A549 (cell line): ENCODE data around the gene UHRF1. TPM values are rescaled to one million over a fixed set of nuclear protein-coding genes. Genes with fewer than 3 reads are reported as not detected.

Experiments used
- ATAC-seq, 2 experiments: fragments of 200-7000 bp in 1 of 2; fragments of >200 bp in 1 of 2; cut with Nextera tagmentation in 1 of 2; cut with Tn5 transposase in 1 of 2; 3 replicates each; pipeline versions ENCODE4 v1.8.0 to v1.9.1; 2018 to 2020; ENCODE audit warnings: mild to moderate bottlenecking in 1 of 2, moderate library complexity in 1 of 2
- CTCF ChIA-PET: fragments of 300-600 bp; sonication (Branson Sonifier 250); formaldehyde crosslinking; extraction: SDS; loops from one replicate; lab custom pipeline; 2021; ENCODE audit warnings: antibody characterized with exemption, inconsistent platforms; lab: Yijun Ruan, JAX
- POLR2A ChIA-PET: fragments of 350-600 bp; formaldehyde crosslinking; extraction: SDS; loops from one replicate; lab custom pipeline; 2021; ENCODE audit warnings: antibody characterized with exemption, inconsistent platforms; lab: Yijun Ruan, JAX
- DNase-seq, 2 experiments: peaks; one replicate each; pipeline versions ENCODE4 v3.0.0 to v3.0.0-alpha.2; 2011 to 2016; ENCODE audit warnings: low read depth in 1 of 2, low spot score in 1 of 2
- FAIRE-seq: peaks from 2 replicates; lab custom pipeline; 2011; peaks lifted over from hg19 to GRCh38; lab: Jason Lieb, UNC
- H3K27ac ChIP-seq, 2 experiments: fragments of >200 bp; sonication (Bioruptor Twin); formaldehyde crosslinking; 3 replicates each; pipeline ENCODE4 v1.5.1; 2016 to 2017
- H3K4me1 ChIP-seq: fragments of >200 bp; sonication (Bioruptor Twin); formaldehyde crosslinking; 3 replicates; pipeline ENCODE4 v1.6.1; 2016
- H3K4me2 ChIP-seq: fragments of >200 bp; sonication (Bioruptor Twin); formaldehyde crosslinking; 3 replicates; pipeline ENCODE4 v1.6.1; 2016
- H3K4me3 ChIP-seq: fragments of >200 bp; sonication (Bioruptor Twin); formaldehyde crosslinking; 3 replicates; pipeline ENCODE4 v1.5.1; 2016
- H3K9me3 ChIP-seq: fragments of >200 bp; sonication (Bioruptor Twin); formaldehyde crosslinking; 3 replicates; pipeline ENCODE4 v1.6.1; 2016
- EHMT2 ChIP-seq: fragments of 200-600 bp; sonication (generic); IDR thresholded peaks from 2 replicates; pipeline ENCODE4 v1.6.1; 2016; ENCODE audit warnings: antibody characterized with exemption, low read depth, mild to moderate bottlenecking, moderate library complexity
- EP300 ChIP-seq, 2 experiments: fragments of >200 bp; sonication (Bioruptor Twin); formaldehyde crosslinking; IDR thresholded peaks; 2 replicates in 1 of 2; 3 replicates in 1 of 2; pipeline ENCODE4 v1.6.1; 2016 to 2017
- ESRRA ChIP-seq: fragments of 150-350 bp; IDR thresholded peaks from 2 replicates; pipeline ENCODE4 v1.6.1; 2014; ENCODE audit warnings: mild to moderate bottlenecking, low read length, borderline replicate concordance
- FOSB ChIP-seq: fragments of 250-450 bp; sonication (Bioruptor Pico); IDR thresholded peaks from 2 replicates; pipeline ENCODE4 v1.5.0; 2020; ENCODE audit warnings: mild to moderate bottlenecking, moderate library complexity
- FOSL2 ChIP-seq, 2 experiments: fragments of 450-650 bp in 1 of 2; fragments of >200 bp in 1 of 2; sonication (Bioruptor Twin) in 1 of 2; formaldehyde crosslinking; IDR thresholded peaks; 2 replicates each; pipeline versions ENCODE4 v1.5.0 to v1.6.1; 2016 to 2020; ENCODE audit warnings: mild to moderate bottlenecking in 1 of 2, moderate library complexity in 1 of 2
- FOXS1 ChIP-seq: fragments of 250-450 bp; sonication (Bioruptor Pico); IDR thresholded peaks from 2 replicates; pipeline ENCODE4 v1.5.0; 2020; ENCODE audit warnings: mild to moderate bottlenecking, moderate library complexity
- GATA3 ChIP-seq: IDR thresholded peaks from 2 replicates; pipeline ENCODE4 v1.6.1; 2012; ENCODE audit warnings: borderline replicate concordance
- KDM1A ChIP-seq: fragments of 200-600 bp; sonication (generic); IDR thresholded peaks from 2 replicates; pipeline ENCODE4 v1.6.1; 2016; ENCODE audit warnings: low read depth, mild to moderate bottlenecking
- MAZ ChIP-seq: fragments of 150-350 bp; IDR thresholded peaks from 2 replicates; pipeline ENCODE4 v1.6.1; 2014; ENCODE audit warnings: antibody characterized with exemption, low read depth, low read length, borderline replicate concordance
- NR3C1 ChIP-seq: fragments of >200 bp; sonication (Bioruptor Twin); formaldehyde crosslinking; IDR thresholded peaks from 3 replicates; pipeline ENCODE4 v1.6.1; 2017
- POLR2A ChIP-seq: IDR thresholded peaks from 2 replicates; pipeline ENCODE4 v1.6.1; 2012; ENCODE audit warnings: mild to moderate bottlenecking, low read length
- RFX5 ChIP-seq: fragments of 450-650 bp; IDR thresholded peaks from 2 replicates; pipeline ENCODE4 v1.7.1; 2014; ENCODE audit warnings: antibody characterized with exemption, mild to moderate bottlenecking, moderate library complexity
- RNF2 ChIP-seq: fragments of 200-600 bp; sonication (generic); IDR thresholded peaks from 2 replicates; pipeline ENCODE4 v1.6.1; 2016; ENCODE audit warnings: low read depth, mild to moderate bottlenecking, antibody characterized with exemption, moderate library complexity, borderline replicate concordance
- TFCP2L1 ChIP-seq: fragments of 250-450 bp; sonication (Bioruptor Pico); IDR thresholded peaks from 2 replicates; pipeline ENCODE4 v1.5.0; 2021; ENCODE audit warnings: mild to moderate bottlenecking
- TP53 ChIP-seq: fragments of 250-450 bp; sonication (Bioruptor Pico); IDR thresholded peaks from 2 replicates; pipeline ENCODE4 v1.5.0; 2021; ENCODE audit warnings: mild to moderate bottlenecking, moderate library complexity
- ZC3H11A ChIP-seq: fragments of 450-650 bp; IDR thresholded peaks from 2 replicates; pipeline ENCODE4 v1.6.1; 2014; ENCODE audit warnings: antibody characterized with exemption, mild to moderate bottlenecking
- ZNF302 ChIP-seq: fragments of 250-450 bp; sonication (Bioruptor Pico); IDR thresholded peaks from 2 replicates; pipeline ENCODE4 v1.9.0; 2021; ENCODE audit warnings: inconsistent platforms, mild to moderate bottlenecking, moderate library complexity
- WGBS: methylation state at CpG from one replicate; pipeline ENCODE4 v1.1.6; 2017; ENCODE audit errors: missing lambda C conversion rate; 5-methylcytosine and 5-hydroxymethylcytosine counted together
- polyA plus RNA-seq, 4 experiments: library from polyadenylated mRNA; depleted of rRNA in 3 of 4; stranded (reverse); fragments of >200 nt; fragmentation: RNase III in 1 of 4; extraction: RNeasy Plus Mini Kit Qiagen cat#74134 plus additional on column Dnase treatment in 1 of 4; gene quantifications; 2 replicates in 3 of 4; 3 replicates in 1 of 4; pipeline ENCODE4 v1.2.3, GENCODE V29; 2011 to 2017
- TF ChIP-seq, protein P1 (sequence below): IDR thresholded peaks from 2 replicates; pipeline ENCODE4 v1.6.1; 2012; ENCODE audit warnings: low read depth, borderline replicate concordance
- TF ChIP-seq, protein P2 (sequence below): fragments of 250-450 bp; sonication (Bioruptor Pico); IDR thresholded peaks from 2 replicates; pipeline ENCODE4 v1.5.0; 2020; ENCODE audit warnings: low read depth, mild to moderate bottlenecking, moderate library complexity
- TF ChIP-seq, protein P3 (sequence below): IDR thresholded peaks from 2 replicates; pipeline ENCODE4 v1.6.1; 2012
- TF ChIP-seq, protein P4 (sequence below): fragments of >200 bp; sonication (Bioruptor Twin); formaldehyde crosslinking; IDR thresholded peaks from 2 replicates; pipeline ENCODE4 v1.6.1; 2016
- TF ChIP-seq, protein P5 (sequence below): fragments of 150-350 bp; IDR thresholded peaks from 2 replicates; pipeline ENCODE4 v1.6.1; 2014; ENCODE audit warnings: low read depth, mild to moderate bottlenecking, low read length

Gene UHRF1
- polyA plus RNA-seq, 2 of the 4 experiments (the other 2 are of a cell fraction): 7.2 to 52.3 TPM

DNA sequence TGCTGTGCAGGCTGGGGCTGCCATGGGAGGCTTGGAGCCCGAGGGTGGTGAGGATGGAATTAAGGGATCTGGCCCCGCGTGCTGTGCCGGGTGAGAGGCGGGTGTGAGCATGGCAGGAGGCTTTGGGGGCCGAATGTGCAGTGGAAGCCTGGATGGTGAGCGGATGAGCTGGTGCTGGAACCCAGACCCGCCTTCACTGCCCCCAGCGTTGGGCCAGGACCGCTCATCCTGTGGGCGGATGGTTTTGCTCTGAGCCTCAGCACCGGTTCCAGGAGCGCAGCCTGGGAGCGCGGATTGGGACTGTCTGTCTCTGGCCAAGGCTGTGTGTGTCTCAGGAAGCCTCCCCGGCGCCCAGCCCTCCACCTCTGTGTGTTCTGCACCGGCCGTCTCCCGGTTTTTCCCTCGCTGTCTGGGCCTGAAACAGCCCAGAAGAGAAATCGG lies 76.3 kb downstream of the UHRF1 start:
- no peak for ATAC-seq
- DNase-seq: no peak
- Histone ChIP-seq H3K9me3 (no peaks in the 10 kb centered on the region), H3K4me3 (no peak overlapping the region), H3K27ac (no peak overlapping the region), H3K4me1 (peaks cover 5% of the 10 kb centered on the region; the same call in 1 of the 3 replicates), H3K4me2 (no peak overlapping the region)
- CTCF ChIA-PET: interaction anchor here (0.9 to 1.9 kb wide), 3 partner anchors 13 to 181 kb away, joined by 3 to 10 read pairs (median 4); no protein-coding TSS in a partner anchor
- FAIRE-seq: no peak
- POLR2A ChIA-PET: no interaction called here
- 86% methylated on average over 10 of the region's 22 CpGs for WGBS
- TF ChIP-seq KDM1A (no peak), EHMT2 (no peak), RFX5 (no peak), GATA3 (no peak), ESRRA (no peak), FOSB (CRISPR knock-in tag) (no peak), MAZ (no peak), RNF2 (no peak), FOXS1 (CRISPR knock-in tag) (no peak), ZC3H11A (no peak), POLR2A (no peak), NR3C1 (no peak), TFCP2L1 (CRISPR knock-in tag) (no peak)
- TF ChIP-seq, protein P1, sequence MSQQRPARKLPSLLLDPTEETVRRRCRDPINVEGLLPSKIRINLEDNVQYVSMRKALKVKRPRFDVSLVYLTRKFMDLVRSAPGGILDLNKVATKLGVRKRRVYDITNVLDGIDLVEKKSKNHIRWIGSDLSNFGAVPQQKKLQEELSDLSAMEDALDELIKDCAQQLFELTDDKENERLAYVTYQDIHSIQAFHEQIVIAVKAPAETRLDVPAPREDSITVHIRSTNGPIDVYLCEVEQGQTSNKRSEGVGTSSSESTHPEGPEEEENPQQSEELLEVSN: no peak
- TF ChIP-seq, protein P2, sequence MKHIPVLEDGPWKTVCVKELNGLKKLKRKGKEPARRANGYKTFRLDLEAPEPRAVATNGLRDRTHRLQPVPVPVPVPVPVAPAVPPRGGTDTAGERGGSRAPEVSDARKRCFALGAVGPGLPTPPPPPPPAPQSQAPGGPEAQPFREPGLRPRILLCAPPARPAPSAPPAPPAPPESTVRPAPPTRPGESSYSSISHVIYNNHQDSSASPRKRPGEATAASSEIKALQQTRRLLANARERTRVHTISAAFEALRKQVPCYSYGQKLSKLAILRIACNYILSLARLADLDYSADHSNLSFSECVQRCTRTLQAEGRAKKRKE (CRISPR knock-in tag): no peak
- TF ChIP-seq, protein P3, sequence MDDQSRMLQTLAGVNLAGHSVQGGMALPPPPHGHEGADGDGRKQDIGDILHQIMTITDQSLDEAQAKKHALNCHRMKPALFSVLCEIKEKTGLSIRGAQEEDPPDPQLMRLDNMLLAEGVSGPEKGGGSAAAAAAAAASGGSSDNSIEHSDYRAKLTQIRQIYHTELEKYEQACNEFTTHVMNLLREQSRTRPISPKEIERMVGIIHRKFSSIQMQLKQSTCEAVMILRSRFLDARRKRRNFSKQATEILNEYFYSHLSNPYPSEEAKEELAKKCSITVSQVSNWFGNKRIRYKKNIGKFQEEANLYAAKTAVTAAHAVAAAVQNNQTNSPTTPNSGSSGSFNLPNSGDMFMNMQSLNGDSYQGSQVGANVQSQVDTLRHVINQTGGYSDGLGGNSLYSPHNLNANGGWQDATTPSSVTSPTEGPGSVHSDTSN: no peak
- TF ChIP-seq, protein P4, sequence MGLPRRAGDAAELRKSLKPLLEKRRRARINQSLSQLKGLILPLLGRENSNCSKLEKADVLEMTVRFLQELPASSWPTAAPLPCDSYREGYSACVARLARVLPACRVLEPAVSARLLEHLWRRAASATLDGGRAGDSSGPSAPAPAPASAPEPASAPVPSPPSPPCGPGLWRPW: no peak

DNA sequence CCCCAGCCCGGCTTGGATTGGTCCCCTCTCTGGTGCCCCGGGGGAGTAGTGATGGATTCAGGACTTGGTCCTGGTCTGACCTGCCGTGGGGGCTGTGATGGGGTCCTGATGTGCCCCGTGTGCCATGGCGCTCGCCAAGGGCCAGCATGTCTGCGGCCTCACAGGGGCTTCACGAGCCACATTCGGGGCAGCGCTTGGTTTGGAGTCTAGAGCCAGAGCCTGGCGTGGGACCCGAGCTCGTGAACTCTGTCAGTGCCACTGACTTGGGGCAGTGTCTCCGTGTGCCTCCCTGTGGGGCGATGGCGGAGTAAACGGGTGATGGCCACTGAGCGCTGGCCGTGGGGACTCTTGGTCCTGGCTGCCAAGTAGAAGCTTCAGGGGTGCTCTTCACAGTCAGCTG lies 76.8 kb downstream of the UHRF1 start:
- Histone ChIP-seq H3K4me3 (no peak overlapping the region), H3K4me1 (peaks cover 5% of the 10 kb centered on the region; the same call in 1 of the 3 replicates), H3K9me3 (no peaks in the 10 kb centered on the region), H3K27ac (no peak overlapping the region)
- ChIA-PET POLR2A (no interaction called here), CTCF (interaction anchor here (0.9 to 1.9 kb wide), 3 partner anchors 13 to 182 kb away, joined by 3 to 10 read pairs (median 4); no protein-coding TSS in a partner anchor)
- FAIRE-seq (no peak), DNase-seq (no peak), ATAC-seq (no peak)
- 97% methylated on average over 5 of the region's 19 CpGs for WGBS
- TF ChIP-seq RNF2: no peak
- TF ChIP-seq, protein P1: no peak
- TF ChIP-seq, all 56 proteins: peak for 0
- no peak overlapping the region for H3K4me2 ChIP-seq

DNA sequence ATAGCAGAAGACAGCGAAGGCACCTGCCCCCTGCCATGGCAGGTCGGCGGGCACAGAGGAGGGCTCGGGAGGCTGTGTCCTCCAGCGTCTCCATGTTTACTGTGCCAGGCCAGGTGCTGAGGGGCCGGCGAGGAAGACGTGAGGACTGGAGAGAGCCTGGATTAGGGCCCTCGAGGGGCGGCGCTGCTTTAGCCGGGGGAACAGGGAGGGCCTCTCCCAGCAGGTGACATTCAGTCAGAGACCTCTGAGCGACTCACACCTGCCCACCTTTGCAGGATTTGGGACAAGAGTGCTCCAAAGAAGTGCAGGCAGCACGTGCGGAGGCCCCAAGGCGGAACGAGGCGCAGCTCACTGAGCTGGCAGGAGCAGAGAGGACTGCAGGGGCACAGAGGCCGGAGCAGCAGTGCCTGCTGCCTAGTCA lies 77.2 kb downstream of the UHRF1 start:
- H3K9me3 ChIP-seq: no peaks in the 10 kb centered on the region
- H3K4me2 ChIP-seq: no peak overlapping the region
- ChIA-PET POLR2A (no interaction called here), CTCF (interaction anchor here (0.9 to 1.9 kb wide), 2 partner anchors 14 to 182 kb away, joined by 3 to 10 read pairs; no protein-coding TSS in a partner anchor)
- no peak for DNase-seq
- ATAC-seq: no peak
- TF ChIP-seq RNF2 (no peak), ZNF302 (no peak), KDM1A (no peak), FOSL2 (IDR thresholded peaks at IDR 0.05) (no peak), FOSL2 (CRISPR knock-in tag; IDR thresholded peaks at IDR 0.05) (no peak), EHMT2 (no peak), EP300 (IDR thresholded peaks at IDR 0.05) (no peak), TP53 (CRISPR knock-in tag) (no peak)
- TF ChIP-seq, protein P5, sequence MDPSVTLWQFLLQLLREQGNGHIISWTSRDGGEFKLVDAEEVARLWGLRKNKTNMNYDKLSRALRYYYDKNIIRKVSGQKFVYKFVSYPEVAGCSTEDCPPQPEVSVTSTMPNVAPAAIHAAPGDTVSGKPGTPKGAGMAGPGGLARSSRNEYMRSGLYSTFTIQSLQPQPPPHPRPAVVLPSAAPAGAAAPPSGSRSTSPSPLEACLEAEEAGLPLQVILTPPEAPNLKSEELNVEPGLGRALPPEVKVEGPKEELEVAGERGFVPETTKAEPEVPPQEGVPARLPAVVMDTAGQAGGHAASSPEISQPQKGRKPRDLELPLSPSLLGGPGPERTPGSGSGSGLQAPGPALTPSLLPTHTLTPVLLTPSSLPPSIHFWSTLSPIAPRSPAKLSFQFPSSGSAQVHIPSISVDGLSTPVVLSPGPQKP: no peak
- no peak overlapping the region for H3K27ac ChIP-seq
- no peak for FAIRE-seq
- no peak overlapping the region for H3K4me3 ChIP-seq
- WGBS: 83% methylated on average over 7 of the region's 19 CpGs
- H3K4me1 ChIP-seq: peaks cover 5% of the 10 kb centered on the region; the same call in 1 of the 3 replicates
